Measurements from ENCODE around the gene DARS1.
A peak's percentile ranks its signal among the peaks of the same experiment; 100 is the strongest.
"Not testable (repeated sequence)": the region's sequence is repeated elsewhere in the genome, so short reads cannot be mapped to it uniquely, and the experiment has no call there.

Gene DARS1

DNA sequence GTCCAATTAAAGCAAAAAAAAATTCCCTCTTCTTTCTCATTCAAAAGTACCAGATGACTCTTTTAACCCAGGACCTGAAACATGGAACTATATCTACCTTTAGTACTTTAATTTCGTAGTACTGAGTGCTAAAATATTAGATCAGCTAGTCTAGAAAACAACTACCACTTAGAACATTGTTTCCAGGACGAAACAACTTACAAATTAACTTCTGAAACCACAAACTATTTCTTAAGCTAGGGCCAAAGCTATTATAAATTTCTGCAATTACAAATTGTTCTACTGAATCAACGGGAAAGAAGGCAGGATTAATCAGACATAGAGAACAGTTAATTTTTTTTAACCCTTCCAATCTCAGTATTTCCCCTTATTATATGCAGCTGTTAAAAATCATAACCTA, 39.9 kb downstream of the DARS1 start:
- no peak for DNase-seq (ENCODE audit: low spot score)

DNA sequence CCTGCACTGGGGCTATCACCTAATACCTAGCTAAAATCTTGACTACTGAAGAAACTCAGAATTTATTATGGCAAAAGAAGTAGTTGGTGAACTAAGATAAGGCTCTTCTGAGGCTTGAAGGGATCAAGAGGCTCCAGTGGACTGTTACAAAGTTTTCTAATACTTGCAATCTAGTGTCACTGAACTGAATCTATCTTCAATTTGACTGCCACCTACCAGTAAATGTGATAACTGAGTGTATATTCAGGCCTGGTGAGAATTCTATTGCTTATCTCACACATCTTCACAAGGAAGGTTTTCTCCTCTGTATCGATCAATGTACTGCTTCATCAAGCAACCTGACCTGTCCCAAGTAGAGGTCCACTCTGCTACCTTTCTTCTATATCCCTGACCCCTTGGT, 40.8 kb downstream of the DARS1 start:
- DNase-seq (ENCODE audit: low spot score) = no peak

DNA sequence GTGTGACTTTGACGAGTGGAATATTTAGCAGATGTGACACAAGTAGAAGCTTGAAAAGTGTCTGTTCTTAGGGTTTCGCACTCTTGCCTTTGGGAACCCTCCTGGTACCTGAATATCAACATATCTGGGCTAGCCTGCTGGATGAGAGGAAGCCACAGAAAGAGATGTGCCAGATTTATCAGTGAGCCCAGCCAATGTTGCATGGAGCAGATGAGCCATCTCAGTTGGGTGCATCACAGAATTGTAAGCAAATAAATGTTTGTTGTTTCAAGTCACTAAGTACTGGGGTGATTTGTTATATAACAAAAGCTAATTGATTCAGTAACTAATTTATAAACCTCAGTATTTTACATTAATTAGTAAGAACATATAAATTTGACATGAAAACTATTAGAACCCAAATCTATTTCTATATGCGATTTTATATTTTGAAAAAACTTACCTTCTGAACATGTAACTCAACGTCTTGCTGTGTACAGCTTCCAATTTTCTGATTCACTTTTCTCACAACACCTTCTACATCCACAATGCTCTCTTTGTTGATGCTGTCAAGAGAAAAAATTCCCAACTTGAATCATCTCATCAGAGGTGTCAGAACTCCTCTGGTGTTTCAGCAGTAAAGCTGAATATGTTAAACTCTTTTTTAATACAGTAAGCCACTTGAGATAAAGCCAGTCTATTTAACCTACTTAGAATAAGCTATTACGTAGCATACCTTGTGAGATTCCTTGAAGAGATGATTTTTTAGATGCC, 42.3 kb downstream of the DARS1 start:
- no peak for DNase-seq (ENCODE audit: low spot score)

- no peak for DNase-seq (ENCODE audit: low spot score)
Observed at GRCh38 chr2:135936524-135936923, 48.9 kb downstream of the DARS1 start.

GRCh38 chr2:135935914-135936313, 49.5 kb downstream of the DARS1 start:
- no peak for DNase-seq (ENCODE audit: low spot score)

DNA sequence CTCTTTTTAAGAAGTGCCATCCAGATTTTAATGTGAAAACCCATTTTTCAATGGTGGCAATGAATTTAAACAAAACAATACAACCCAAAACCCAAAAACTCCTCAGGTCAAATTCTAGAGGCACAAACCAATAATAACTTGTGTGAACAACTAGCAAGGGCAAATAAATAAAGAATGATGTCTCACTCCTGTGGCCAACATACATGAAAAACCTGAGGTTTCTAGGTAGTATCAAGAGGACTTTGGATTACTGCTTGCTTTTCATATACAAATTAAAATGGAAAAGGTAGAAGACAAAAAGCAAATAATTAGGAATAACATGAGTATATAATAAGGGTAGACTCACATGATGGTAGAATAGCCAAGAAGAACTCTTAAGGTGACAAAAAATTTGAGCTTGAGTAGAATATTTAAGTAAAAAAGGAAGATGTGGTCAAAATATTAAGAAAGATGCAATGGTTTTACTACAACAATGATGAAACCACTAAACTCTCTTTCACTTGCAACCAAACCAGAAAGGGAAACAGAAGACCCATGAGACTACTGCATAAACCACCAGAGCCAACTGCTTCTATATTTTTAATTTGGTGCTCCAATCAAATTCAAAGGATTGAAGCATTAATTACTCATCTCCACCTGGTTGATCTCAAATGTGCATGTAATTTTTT, 53.5 kb downstream of the DARS1 start:
- no peak for DNase-seq (ENCODE audit: low spot score)

DNA sequence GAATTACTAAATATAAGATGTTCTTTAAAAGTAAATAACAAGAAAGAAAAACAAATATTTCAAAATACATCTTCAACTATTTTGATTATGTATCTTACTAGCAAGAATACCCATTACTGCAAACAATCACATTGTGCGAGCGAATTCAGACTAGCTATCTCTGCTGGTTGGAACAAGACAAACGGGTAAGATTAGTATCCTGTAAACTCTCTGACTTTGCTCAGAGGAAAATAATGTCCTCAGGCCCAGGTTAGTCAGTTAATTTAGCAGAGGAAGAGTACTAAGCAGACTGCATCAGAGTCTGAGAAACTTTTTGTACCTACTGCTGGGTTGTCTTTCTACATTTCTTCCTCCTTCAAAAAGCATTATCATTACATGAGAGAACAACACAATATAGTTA, 58.8 kb downstream of the DARS1 start:
- DNase-seq (ENCODE audit: low spot score) = no peak

GRCh38 chr2:135925571-135925970, 59.9 kb downstream of the DARS1 start:
- DNase-seq (ENCODE audit: low spot score) = no peak

- peak; percentile 30 for DNase-seq (ENCODE audit: low spot score)
Observed at GRCh38 chr2:135916207-135916606, 69.2 kb downstream of the DARS1 start.

- DNase-seq (ENCODE audit: low spot score) = no peak
Observed at GRCh38 chr2:135914485-135914884, 70.9 kb downstream of the DARS1 start.

DNA sequence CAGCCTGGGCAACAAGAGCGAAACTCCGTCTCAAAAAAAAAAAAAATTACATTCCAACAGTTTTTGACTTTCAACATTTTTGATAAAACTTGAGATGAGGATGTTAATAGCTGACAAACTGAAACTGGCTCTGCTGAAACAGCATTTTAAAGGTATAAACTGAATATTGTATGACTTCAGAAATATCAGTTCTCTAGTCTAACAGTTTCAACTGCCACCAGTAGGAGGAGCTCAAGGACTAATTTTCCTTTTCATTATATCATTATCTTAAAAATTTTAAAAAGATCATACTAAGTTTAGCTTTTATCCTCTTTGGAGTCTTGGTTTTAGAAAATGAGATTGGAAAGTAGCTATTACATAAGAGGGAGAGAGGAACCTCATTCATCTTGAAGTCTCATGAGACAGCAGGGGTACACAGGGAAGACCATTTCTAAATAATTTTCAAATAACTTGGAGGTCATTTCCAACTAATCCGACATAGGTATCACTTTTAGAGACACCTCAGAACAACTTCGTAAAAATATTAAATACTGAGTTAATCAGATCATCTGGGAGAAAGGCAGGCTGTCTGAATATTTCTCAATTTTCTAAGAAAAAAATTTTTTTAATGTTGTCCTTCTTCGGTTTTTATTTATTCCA, 71.6 kb downstream of the DARS1 start:
- peak; percentile 60 for DNase-seq (ENCODE audit: low spot score)

- DNase-seq (ENCODE audit: low spot score) = no peak
Observed at GRCh38 chr2:135909976-135910375, 75.5 kb downstream of the DARS1 start.

GRCh38 chr2:135905679-135906078, 79.7 kb downstream of the DARS1 start:
- DNase-seq (ENCODE audit: low spot score) = no peak

- DNase-seq (ENCODE audit: low spot score) = no peak
Observed at GRCh38 chr2:135904341-135904989, 81.0 kb downstream of the DARS1 start.

DNA sequence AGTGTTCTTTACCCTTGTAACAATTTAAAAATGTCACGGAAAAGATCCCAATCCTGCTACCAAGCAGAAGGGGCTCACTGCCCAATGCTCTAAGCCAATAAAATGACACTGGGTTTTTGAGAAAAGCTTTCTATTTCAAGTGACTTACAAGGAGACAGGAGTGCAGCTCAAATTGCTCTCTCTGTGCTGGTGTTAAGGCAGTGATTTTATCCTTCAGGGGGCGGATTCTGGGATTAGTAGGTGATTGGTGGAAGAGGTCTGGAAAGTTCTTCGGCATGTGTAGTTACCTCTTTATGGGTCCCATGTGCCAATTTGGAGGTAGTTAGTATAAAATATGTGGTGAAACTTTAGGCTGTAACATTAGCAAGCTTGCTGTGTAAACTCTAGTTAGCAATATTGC, 81.8 kb downstream of the DARS1 start:
- no peak for DNase-seq (ENCODE audit: low spot score)

GRCh38 chr2:135899567-135899966, 85.9 kb downstream of the DARS1 start:
- no peak for DNase-seq (ENCODE audit: low spot score)

DNA sequence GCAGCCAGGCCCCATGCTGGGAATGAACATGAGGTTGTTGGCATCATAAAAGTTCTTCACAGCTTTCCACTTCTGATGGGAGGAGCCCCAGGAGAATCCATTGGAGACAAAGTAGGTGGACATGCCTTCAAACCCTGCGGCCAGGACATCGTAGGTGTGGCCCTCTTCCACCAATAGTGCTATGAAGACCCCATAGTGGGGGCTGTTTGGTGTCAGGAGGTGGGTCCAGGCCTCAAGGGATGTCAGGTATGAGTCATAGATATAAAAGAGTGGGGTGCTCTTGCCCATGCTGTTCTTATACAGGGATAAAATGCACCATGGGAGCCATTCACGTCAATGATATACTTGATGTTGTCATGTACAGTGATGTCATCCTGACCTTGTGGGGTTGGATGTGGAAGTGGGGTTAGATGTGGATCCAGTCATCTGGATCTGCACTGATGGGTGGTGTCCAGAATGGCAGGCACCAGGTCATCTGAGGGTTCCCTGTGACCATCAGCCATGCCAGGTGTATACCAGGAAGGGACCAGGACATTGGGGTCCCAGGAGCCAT, 87.1 kb downstream of the DARS1 start:
- no peak for DNase-seq (ENCODE audit: low spot score)

DNA sequence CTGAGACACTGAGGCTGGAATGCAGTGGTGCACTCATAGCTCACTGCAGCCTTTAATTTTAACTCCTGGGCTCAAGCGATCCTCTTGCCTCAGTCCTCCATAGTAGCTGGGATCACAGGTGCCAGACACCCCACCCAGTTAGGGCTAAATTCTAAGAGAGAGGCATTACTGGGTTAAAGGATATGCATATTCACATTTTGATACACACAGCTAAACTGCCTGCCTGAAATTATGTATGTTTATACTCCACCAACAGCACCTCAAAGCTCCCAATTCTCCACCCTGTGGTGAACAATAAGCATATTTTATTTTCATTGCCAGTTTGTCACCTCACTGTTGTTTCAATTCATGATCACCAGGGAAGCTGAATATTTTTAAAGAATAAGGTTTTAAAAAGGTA, 90.5 kb downstream of the DARS1 start:
- no peak for DNase-seq (ENCODE audit: low spot score)

- DNase-seq (ENCODE audit: low spot score) = no peak
Observed at GRCh38 chr2:135893374-135893794, 92.0 kb downstream of the DARS1 start.

- DNase-seq (ENCODE audit: low spot score) = no peak
Observed at GRCh38 chr2:135890835-135891234, 94.6 kb downstream of the DARS1 start.

DNA sequence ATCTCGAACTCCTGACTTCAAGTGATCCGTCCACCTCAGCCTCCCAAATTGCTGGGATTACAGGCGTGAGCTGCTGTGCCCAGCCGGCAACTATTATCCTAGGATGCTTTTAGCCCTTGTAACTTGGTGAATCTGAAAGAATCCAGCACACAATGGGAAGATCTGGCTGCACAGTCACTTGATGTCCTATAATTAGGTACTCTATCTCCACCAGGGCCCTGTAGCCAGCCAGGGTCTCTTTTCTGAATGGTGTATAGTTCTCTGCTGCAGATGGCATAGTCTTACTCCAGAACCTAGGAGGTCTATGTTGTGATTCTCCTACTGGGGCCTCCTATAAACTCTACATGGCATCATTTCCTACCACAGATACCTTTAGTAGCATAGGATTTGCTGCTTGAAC, 95.3 kb downstream of the DARS1 start:
- no peak for DNase-seq (ENCODE audit: low spot score)

DNA sequence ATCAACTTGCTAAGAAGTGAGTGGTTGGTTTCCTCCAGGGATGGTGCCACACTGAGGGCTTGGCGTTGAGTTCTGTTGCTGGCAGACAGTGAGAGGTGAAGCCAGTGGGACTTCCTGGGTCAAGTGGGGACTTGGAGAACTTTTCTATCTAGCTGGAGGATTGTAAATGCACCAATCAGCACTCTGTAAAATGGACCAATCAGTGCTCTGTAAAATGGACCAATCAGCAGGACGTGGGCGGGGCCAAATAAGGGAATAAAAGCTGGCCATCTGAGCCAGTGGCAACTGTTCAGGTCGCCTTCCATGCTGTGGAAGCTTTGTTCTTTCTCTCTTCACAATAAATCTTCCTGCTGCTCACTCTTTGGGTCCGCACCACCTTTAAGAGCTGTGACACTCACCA, 96.8 kb downstream of the DARS1 start:
- DNase-seq (ENCODE audit: low spot score) = not testable (repeated sequence)

DNA sequence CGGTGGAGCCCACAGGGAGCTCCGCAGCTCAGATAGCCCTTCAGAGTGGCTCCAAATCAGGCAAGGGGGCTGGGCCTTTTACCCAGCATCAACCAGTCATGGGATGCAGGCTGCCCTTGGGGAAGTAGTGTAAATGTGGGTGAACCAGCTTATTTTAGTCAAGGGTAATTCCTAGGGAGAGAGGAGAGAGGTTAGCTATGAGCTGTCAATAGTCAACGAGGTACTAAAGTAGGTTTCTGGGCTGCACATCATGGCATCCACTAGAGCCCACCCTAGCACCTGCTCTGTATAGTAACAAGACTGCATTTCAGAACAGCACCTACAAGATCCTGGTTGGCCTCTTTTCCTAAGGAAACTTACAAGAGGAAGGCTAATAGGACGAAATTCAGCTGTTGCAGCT, 99.7 kb downstream of the DARS1 start:
- no peak for DNase-seq (ENCODE audit: low spot score)

All from germinal center (tissue), 1 donor.